Measurements from ENCODE around the gene SPATS1.

- no peak for TF ChIP-seq PATZ1 (CRISPR knock-in tag; IDR thresholded peaks at IDR 0.05; ENCODE audit: borderline replicate concordance)
- no peak for TF ChIP-seq ZFP30 (CRISPR knock-in tag; IDR thresholded peaks at IDR 0.05)
- no peak for TF ChIP-seq ZNF70 (CRISPR knock-in tag; IDR thresholded peaks at IDR 0.05)
- TF ChIP-seq GLIS3 (CRISPR knock-in tag; IDR thresholded peaks at IDR 0.05): no peak
- no peak for TF ChIP-seq ZNF8 (CRISPR knock-in tag; IDR thresholded peaks at IDR 0.05)
- TF ChIP-seq ARNTL (CRISPR knock-in tag; IDR thresholded peaks at IDR 0.05; ENCODE audit: borderline replicate concordance, low read depth): no peak
- TF ChIP-seq CREB5 (CRISPR knock-in tag; IDR thresholded peaks at IDR 0.05; ENCODE audit: low read depth): no peak
- TF ChIP-seq ZC3H10 (CRISPR knock-in tag; IDR thresholded peaks at IDR 0.05): no peak
- no peak for TF ChIP-seq CSDC2 (CRISPR knock-in tag; IDR thresholded peaks at IDR 0.05)
- TF ChIP-seq TOX (CRISPR knock-in tag; IDR thresholded peaks at IDR 0.05; ENCODE audit: borderline replicate concordance): no peak
- no peak for TF ChIP-seq TSHZ2 (CRISPR knock-in tag; IDR thresholded peaks at IDR 0.05)
- no peak for TF ChIP-seq OSR1 (CRISPR knock-in tag; IDR thresholded peaks at IDR 0.05)
- no peak for TF ChIP-seq ZNF565 (CRISPR knock-in tag; conservative IDR thresholded peaks at IDR 0.05; ENCODE audit: low read depth)
These were observed 31.3 kb downstream of the SPATS1 start for GRCh38 chr6:44373787-44374186.

Data from SK-N-SH treated with all-trans-retinoic acid at 6 μM for 48 hours (cell line).